GM18951 (cell line): ENCODE data around the gene KRT77.
"Not testable (repeated sequence)": the region's sequence is repeated elsewhere in the genome, so short reads cannot be mapped to it uniquely, and the experiment has no call there.

Experiments used
- POLR2A ChIP-seq: IDR thresholded peaks from 4 replicates; pipeline ENCODE4 v1.6.1; 2011; ENCODE audit warnings: mild to moderate bottlenecking; ENCODE audit not compliant: insufficient read length, insufficient read depth; ENCODE audit errors: extremely low read depth
- in situ Hi-C: fragments of 300-500 bp; cut with MboI; formaldehyde crosslinking; loops from one replicate; pipeline ENCODE4 v1.12.0; 2022; ENCODE audit warnings: low sequenced_read_pairs, mixed read lengths, inconsistent platforms; ENCODE audit not compliant: unreplicated experiment

Gene KRT77

DNA sequence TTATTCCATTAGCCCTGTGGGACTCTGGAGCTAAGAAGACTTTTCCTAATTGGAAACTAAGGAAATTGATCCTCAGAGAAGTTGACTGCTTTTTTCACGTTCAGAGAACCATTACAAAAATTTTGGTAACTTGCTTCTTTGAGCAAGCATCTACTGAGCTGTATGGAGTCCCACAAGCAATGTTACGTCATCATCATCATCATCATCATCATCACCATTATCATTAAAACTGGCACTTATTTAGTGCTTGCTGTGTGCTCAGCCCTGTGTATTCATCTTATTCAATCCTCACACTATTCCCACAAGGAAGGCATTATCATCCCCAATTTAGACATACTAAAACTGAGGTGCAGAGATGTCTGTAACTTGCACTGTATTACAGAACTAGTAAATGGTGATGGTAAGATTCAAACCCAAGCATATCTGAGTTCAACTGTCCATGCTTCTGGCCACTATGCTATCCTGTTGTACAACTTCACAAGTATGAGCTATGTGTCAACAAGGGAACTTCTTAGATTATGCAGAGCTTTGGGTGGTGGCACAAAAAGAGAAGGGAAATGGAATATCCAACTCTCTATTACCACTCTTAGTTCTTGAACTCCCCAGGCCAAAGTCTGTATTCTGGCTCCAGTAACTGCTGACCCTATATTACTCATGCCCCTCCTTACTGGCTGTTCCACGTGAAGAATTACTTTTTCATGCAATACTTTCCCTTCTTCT lies 29.5 kb downstream of the KRT77 start:
- in situ Hi-C loops: no loop called here
- no peak for TF ChIP-seq POLR2A

DNA sequence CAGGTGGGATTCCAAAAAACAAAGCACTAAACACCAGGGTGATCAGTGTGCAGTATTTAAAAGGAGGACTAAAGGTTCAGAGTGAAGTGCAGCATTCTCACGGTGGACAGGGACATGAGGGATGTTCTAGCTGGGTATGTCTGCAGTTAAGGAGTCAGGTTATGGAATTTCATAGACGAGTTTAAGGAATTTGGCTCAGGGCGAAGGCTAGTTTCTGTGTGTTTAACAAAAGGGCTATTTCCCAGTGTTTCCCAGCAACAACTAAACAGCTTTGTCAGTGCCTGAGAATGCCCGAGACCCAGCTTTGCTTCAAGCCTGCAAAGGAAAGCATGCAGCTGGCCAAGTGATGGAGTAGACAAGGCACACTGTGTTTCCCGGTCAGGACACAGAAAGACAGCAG lies 30.1 kb downstream of the KRT77 start:
- TF ChIP-seq POLR2A: no peak

DNA sequence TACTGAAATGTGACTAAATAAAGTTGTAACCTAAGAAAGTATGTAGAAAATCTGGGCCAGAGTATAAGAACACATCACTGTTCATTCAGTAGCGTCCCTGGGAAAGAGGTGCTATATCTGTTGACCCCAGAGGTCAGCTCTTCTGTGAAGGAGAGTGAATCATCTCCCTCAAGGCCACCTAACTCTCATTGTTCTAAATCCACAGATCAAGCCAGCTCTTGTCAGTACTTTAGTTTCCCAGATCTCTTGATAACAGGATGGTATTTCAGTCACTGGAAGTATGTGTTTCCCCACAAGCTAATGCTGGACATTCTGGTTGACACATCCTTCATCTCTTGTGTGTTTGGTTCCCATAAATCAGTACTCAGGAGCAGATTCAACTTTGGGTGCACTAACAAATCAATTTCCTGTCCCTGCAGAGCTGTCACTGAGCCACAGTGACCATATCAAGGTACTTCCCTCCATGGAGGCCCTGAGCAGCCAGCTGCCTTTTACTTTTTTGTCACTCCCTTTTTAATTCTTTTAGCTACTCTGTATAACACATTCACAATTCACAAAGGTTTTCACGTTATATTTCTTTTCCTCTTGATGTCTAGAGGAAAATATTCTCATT lies 30.9 kb downstream of the KRT77 start:
- TF ChIP-seq POLR2A: no peak
- in situ Hi-C loops: no loop called here

More for the DNA sequence above, 30.1 kb downstream of the KRT77 start:
- in situ Hi-C loops: no loop called here

DNA sequence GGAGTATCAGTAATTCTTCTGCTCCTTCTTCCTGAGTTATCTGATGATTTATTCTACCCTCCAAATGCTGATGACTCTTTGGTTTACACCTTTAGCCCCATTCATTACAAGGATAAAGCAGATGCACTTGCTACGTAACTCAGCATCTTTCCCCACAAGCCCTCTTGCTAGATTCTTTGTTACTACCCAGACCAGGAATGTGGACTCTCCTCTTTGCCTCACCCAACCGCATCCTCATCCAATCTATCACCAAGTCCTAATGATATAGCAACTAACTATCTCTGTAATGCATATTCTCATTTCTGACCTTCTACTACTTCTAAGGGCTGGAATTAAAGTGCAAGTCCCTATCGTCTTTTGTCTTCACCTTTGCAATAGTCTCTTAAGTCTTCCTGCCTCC lies 32.4 kb downstream of the KRT77 start:
- in situ Hi-C loops: no loop called here
- no peak for TF ChIP-seq POLR2A

DNA sequence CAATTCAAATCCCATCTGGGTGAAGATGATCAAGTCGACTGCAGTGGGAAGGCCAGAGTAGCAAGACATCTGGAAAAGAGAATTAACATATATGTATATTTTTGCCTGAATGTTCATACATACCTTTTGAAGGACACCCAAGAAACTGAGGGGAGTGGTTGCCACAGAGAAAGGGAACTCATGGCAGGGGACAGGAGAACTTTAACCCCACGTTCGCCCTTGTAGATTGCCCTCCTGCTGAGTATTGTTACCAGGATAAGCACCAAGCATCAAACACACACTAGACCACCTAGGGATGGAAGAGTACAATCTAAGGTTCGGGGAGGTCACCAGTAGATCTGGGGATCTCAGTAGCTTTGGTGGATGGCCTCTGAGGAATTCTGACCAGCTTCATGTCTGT lies 32.8 kb downstream of the KRT77 start:
- in situ Hi-C loops: no loop called here
- TF ChIP-seq POLR2A: no peak

DNA sequence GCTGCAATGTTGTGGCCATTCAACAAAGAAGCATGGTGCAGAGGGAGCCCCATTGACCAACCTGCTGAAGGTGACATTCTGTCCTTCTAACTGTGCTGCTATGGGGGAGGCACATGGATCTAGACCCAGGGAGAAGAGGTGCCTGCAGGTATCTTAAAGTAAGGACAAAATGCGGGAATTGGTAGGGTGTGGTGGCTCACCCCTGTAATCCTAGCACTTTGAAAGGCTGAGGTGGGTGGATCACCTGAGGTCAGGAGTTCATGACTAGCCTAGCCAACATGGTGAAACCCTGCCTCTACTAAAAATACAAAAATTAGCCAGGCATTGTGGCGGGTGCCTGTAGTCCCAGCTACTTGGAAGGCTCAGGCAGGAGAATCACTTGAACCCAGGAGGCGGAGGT lies 33.4 kb downstream of the KRT77 start:
- in situ Hi-C loops: not testable (repeated sequence)

DNA sequence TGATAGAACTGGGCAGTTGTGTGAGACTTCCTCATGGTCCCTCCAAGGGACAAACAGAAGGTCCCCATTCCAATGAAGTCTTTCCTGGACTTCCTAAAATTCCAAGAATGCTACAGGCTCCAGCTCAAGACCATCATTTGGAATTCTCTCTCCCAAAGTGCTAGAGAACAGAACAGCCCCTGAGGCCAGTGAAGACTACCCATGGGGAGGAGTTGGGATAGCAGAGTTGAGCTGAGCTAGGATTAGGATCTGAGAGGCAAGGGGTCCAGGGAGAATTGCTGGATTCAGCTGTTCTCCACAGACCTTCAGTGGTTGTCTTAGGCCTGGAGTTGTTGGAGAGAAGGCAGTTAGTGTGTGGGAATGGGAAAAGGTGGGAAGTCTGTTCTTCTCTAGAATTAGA lies 33.9 kb downstream of the KRT77 start:
- in situ Hi-C loops: no loop called here
- no peak for TF ChIP-seq POLR2A

DNA sequence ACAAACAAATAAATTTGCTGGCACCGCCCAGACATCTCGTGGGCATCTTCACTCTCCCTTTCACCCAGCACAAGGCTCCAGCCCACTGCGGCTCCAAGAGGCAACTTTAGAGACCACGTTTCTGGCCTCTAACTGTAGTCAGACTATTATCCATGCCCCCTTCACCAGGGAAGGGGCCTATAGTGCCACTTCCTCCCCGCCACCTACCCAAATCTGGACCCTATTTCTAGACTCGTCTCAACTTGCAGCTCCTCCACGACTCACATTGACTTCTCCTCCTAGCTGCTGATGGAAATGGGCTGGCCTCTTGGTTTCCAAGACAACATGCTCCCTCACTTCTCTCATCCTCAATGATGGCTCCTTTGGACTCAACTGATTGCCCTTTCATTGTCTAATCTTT lies 35.4 kb downstream of the KRT77 start:
- TF ChIP-seq POLR2A: no peak
- in situ Hi-C loops: no loop called here

DNA sequence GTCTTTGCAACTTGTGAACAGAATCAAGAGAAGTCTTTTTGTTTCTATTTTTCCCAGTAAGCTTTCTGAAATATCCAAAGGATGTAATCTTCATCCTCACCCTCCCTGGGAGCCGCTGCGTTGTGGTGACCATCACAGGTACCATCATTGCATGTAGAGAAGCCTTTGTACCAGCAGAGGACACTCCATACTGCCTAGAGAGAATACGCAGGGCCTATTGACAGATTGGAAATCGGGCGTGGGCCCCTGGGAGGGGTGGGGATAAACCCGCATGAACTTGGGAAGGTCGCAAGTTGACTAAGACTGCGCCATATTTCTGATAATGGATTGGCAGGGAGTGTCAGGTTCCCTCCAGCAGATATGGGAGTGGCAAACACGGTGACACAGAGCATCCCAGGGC lies 35.8 kb downstream of the KRT77 start:
- in situ Hi-C loops: no loop called here
- no peak for TF ChIP-seq POLR2A

DNA sequence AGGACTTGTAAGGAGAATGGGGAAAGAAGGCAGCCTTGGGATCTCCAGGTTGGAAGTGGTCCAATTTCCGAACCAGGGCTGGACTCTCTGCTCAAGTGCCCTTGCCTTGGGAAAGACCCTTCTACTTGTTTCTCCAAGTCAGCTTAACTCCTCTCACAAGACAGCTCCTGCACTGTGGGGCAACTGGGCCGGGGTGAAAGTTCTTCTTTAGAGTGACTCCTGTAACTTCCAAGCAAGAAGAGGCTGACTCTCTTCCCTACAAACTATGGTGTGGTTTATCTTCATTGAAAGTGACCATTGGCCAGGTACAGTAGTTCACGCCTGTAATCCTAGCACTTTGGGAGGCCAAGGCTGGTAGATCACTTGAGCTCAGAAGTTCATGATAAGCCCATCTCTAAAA lies 36.9 kb downstream of the KRT77 start:
- in situ Hi-C loops: no loop called here
- no peak for TF ChIP-seq POLR2A

DNA sequence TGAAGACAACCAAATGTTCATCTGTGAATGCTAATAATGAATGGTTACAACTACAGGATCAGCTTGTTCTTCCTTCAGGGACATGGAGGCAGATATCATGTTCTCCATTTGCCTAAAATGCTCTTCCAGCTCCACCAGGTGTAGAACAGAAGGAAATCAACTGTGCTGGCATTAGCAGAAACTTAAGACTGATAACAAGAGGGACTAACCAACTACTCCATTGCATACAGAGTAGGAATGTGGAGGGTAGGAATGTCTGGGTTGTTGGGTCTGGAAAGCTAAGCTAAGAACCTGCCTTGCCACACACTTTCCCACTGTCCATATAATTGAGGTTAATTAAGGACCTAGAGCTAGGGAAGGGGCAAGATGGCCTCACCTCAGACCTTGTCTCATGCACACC lies 39.9 kb downstream of the KRT77 start:
- in situ Hi-C loops: no loop called here
- no peak for TF ChIP-seq POLR2A

DNA sequence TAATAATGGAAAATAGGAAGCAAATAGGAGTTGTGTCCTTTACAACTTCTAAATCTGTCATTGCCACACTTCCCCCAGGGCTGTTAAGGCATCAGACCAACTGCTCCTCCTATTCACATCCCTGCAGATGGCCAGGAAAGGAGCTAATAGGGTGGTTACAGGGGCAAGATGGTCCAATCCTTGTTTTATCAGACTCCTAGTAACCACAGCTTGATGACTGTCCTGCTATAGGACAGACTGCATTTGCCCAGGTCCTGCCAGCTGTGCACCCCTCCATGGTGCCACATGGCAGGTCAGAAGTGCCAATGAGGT lies 40.5 kb downstream of the KRT77 start:
- no peak for TF ChIP-seq POLR2A
- in situ Hi-C loops: no loop called here

DNA sequence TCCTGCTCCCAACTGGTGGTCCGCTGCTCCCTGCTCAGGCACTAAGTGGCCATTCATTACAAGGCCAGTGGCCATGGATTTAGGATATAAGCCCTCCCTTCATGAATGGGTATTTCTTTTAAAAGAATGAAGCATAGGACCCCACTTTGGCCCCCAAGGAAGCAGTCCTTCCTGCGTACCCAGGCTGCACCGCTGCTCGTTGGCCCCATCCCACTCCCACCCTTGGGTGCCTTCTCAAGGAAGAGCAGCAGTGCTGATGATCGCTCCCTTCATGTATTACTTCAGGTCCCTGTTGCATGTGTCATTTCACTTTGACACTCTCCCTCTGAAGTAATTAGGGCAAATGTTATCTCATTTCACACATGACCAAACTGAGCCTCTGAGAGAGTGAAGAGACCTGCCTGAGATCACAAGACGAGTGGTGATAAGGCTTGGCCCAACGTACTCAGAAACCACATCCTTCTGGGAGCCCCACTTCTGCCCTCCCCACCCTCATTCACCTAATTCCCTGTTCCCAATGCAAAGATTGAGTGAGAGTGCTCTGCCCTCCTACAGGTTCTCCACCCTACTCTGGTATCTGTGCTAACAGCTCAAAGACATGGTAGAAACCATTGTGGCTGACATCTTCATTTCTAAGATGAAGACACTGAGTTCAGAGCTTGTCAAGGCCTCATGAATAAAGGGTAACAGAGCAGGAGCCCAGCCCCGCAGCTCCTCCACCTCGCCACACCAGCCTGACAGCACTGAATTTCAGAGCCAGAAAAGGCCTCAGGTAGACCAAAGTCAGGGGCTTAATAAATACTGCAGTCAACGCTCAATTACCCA lies 41.0 kb downstream of the KRT77 start:
- in situ Hi-C loops: no loop called here

DNA sequence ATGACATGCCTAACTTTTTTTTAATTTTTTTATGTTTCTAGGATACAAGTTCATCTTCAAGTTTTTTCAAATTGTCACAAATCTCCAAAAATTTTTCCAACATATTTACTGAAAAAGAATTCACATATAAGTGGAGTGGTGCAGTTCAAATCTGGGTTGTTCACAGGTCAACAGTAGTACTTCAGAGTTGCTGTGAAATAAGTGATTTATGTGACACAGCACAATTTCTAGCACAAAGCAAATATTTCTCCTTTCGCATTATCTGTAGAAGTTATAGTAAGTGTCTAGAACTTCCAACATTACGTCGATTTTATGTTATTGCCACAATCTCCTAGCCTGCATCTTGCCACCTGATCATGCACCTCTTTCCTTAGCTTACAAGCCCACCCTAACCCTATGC lies 41.7 kb downstream of the KRT77 start:
- no peak for TF ChIP-seq POLR2A
- in situ Hi-C loops: no loop called here

More for the DNA sequence above, 41.0 kb downstream of the KRT77 start:
- no peak for TF ChIP-seq POLR2A
